Lung (tissue), 12 donors: ENCODE measurements around the gene CXCL16. TPM values are rescaled to one million over a fixed set of nuclear protein-coding genes. Genes with fewer than 3 reads are reported as not detected.

Experiments
- ATAC-seq: fragments of 200-7000 bp; cut with Tn5 transposase; one replicate; pipeline ENCODE4 v1.9.1; 2020; ENCODE audit warnings: moderate number of reproducible peaks; ENCODE audit not compliant: insufficient read depth, low FRiP score
- DNase-seq, 3 donors: peaks; one replicate each; pipeline ENCODE4 v3.0.0-alpha.2; 2013 to 2017
- H3K27ac ChIP-seq, 2 donors: one replicate each; pipeline ENCODE4 v1.5.1; 2013; ENCODE audit warnings: mild to moderate bottlenecking in 2 of 2, moderate library complexity in 2 of 2, control low read depth in 1 of 2, inconsistent platforms in 1 of 2, low read depth in 1 of 2, low read length in 1 of 2
- H3K27me3 ChIP-seq, 3 donors: one replicate each; pipeline ENCODE4 v1.5.1; 2013; ENCODE audit warnings: low read length in 2 of 3; ENCODE audit not compliant: control insufficient read depth in 3 of 3, insufficient read depth in 3 of 3
- H3K36me3 ChIP-seq, 4 donors: one replicate each; pipeline ENCODE4 v1.5.1; 2013; ENCODE audit warnings: low read length in 4 of 4, mild to moderate bottlenecking in 1 of 4, moderate library complexity in 1 of 4; ENCODE audit not compliant: control insufficient read depth in 4 of 4, insufficient read depth in 4 of 4
- H3K4me1 ChIP-seq, 5 donors: one replicate each; pipeline ENCODE4 v1.5.1; 2013; ENCODE audit warnings: low read length in 5 of 5, mild to moderate bottlenecking in 2 of 5, moderate library complexity in 1 of 5; ENCODE audit not compliant: control insufficient read depth in 5 of 5, insufficient read depth in 5 of 5
- H3K4me3 ChIP-seq: one replicate; pipeline ENCODE4 v1.5.1; 2013; ENCODE audit warnings: mild to moderate bottlenecking, control low read depth, moderate library complexity
- H3K9ac ChIP-seq, 2 donors: one replicate each; pipeline ENCODE4 v1.5.1; 2013; ENCODE audit warnings: low read length in 2 of 2, control low read depth in 1 of 2; ENCODE audit not compliant: insufficient read depth in 1 of 2
- H3K9me3 ChIP-seq, 4 donors: one replicate each; pipeline ENCODE4 v1.5.1; 2013; ENCODE audit warnings: low read length in 3 of 4, mild to moderate bottlenecking in 1 of 4, moderate library complexity in 1 of 4; ENCODE audit not compliant: control insufficient read depth in 4 of 4, insufficient read depth in 3 of 4
- WGBS, 2 donors: extraction: QIAGEN DNeasy Blood & Tissue Kit; methylation state at CpG; one replicate each; pipeline ENCODE4 v1.1.7; 2013; 5-methylcytosine and 5-hydroxymethylcytosine counted together
- polyA plus RNA-seq, 2 donors: library from polyadenylated mRNA; stranded (reverse); fragments of 200-250 nt; gene quantifications; one replicate each; pipeline ENCODE4 v1.2.1, GENCODE V29; 2013
- total RNA-seq, 2 donors: library from RNA; depleted of rRNA in 1 of 2; stranded (reverse); fragments of >200 nt in 1 of 2; gene quantifications; one replicate each; pipeline ENCODE4 v1.2.1, GENCODE V29; 2014 to 2021
- TF ChIP-seq, protein P1 (sequence below): IDR thresholded peaks from 2 replicates; pipeline ENCODE4 v1.5.1; 2012; ENCODE audit warnings: mild to moderate bottlenecking; ENCODE audit errors: control extremely low read depth, extremely low read depth
- donor health status: control.
- donor health status: control.
- donor health status: Bipolar disorder and iron deficiency.
- donor health status: healthy.
- donor health status: DM: yes; HTN: yes; CAD: no.

The CXCL16 gene
- total and polyA plus RNA-seq, 4 donors = 32.7 to 252 (median 111) TPM

DNA sequence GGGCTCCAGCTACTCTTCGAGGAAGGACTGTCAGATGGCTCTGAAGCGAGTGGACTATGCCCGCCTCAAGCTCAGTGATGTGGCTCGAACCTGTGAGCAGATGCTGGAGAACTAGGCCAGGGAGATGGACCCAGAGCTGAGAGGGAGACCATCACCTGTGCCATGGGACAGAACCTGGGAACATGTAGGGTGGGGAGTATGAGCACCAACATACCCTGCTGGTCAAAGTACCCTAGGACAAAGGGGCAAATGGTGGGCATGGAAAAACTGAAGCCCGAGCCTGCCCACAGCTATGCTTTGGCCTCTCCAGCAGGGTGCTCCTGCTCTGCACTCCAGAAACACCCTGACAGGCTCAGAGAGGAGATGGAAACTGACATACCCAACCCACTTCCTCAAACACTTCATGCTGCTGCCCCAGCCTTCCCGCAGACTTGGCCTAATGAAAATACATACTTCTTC lies 6.6 kb downstream of the CXCL16 start:
- H3K9me3 ChIP-seq = no peaks in the 10 kb centered on the region
- 66 to 75% methylated on average over 6 of the region's 6 CpGs for WGBS, 2 donors
- H3K4me1 ChIP-seq = peaks cover 0 to 9% (median 4%) of the 10 kb centered on the region in 5 donors
- TF ChIP-seq, protein P1, sequence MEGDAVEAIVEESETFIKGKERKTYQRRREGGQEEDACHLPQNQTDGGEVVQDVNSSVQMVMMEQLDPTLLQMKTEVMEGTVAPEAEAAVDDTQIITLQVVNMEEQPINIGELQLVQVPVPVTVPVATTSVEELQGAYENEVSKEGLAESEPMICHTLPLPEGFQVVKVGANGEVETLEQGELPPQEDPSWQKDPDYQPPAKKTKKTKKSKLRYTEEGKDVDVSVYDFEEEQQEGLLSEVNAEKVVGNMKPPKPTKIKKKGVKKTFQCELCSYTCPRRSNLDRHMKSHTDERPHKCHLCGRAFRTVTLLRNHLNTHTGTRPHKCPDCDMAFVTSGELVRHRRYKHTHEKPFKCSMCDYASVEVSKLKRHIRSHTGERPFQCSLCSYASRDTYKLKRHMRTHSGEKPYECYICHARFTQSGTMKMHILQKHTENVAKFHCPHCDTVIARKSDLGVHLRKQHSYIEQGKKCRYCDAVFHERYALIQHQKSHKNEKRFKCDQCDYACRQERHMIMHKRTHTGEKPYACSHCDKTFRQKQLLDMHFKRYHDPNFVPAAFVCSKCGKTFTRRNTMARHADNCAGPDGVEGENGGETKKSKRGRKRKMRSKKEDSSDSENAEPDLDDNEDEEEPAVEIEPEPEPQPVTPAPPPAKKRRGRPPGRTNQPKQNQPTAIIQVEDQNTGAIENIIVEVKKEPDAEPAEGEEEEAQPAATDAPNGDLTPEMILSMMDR = no peak
- peaks cover 0 to 16% (median 0%) of the 10 kb centered on the region in 4 donors for H3K36me3 ChIP-seq
- H3K27ac ChIP-seq = peak overlapping the region in 1 of 2 donors; percentile 55
- H3K27me3 ChIP-seq = peaks cover 0 to 5% (median 2%) of the 10 kb centered on the region in 3 donors
- no peak overlapping the region for H3K4me3 ChIP-seq
- H3K9ac ChIP-seq = no peak overlapping the region
- no peak for ATAC-seq
- no peak for DNase-seq

DNA sequence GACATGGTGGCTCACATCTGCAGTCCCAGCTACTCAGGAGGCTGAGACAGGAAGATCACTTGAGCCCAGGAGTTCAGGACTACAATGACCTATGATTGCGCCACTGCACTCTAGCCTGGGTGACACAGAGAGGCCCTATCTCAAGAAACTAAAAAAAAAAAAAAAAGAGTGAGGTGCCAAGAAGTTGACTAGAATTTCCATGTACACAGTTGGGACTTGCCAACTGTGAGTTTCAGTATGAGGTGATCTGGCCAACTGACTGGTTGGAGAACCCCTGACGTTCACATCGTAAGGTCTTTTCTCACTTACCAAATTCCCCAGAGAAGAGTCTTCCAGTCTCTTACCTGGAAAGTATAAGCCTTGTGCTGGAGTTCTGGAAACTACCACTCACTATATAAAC lies 11.6 kb downstream of the CXCL16 start:
- ATAC-seq (no peak), DNase-seq (no peak)
- Histone ChIP-seq H3K36me3 (peaks cover 0 to 5% (median 0%) of the 10 kb centered on the region in 4 donors), H3K9ac (no peak overlapping the region), H3K27me3 (no peaks in the 10 kb centered on the region), H3K9me3 (no peaks in the 10 kb centered on the region), H3K4me1 (peaks cover 0 to 8% (median 4%) of the 10 kb centered on the region in 5 donors), H3K4me3 (no peak overlapping the region), H3K27ac (peak overlapping the region in 1 of 2 donors; percentile 39)
- WGBS, 2 donors = 42 to 56% methylated on average over 3 of the region's 3 CpGs
- TF ChIP-seq, protein P1 = no peak

DNA sequence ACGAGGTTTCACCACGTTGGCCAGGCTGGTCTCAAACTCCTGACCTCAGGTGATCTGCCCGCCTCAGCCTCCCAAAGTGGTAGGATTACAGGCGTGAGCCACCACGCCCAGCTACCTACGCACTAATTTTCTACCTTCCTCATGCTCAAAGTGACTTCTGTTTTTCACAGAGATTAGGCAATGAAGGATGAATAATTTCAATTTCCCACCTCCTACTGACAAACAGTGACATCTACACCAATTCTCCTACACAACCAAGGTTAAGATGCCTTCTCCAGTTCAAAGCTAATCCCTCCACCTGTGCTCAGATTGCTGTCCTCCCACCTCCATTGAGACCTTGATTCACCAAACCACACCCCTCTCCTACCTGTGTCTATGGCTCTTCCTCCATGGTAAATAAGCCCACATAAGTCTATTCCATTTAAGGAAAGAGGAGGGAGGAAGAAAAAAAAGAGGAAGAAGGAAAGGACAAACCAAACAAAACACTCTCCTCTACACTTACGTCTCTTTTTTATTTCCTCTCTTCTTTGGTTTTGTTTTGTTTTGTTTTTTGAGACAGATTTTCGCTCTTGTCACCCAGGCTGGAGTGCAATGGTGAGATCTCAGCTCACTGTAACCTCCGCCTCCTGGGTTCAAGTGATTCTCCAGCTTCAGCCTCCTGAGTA lies 13.9 kb downstream of the CXCL16 start:
- 58 to 74% methylated on average over 9 of the region's 9 CpGs for WGBS, 2 donors
- Histone ChIP-seq H3K9ac (no peak overlapping the region), H3K36me3 (peaks cover 0 to 3% (median 0%) of the 10 kb centered on the region in 4 donors), H3K27ac (peak overlapping the region in 1 of 2 donors; percentile 74), H3K4me1 (peaks cover 0 to 6% (median 4%) of the 10 kb centered on the region in 5 donors), H3K4me3 (no peak overlapping the region), H3K9me3 (no peaks in the 10 kb centered on the region), H3K27me3 (no peaks in the 10 kb centered on the region)
- no peak for DNase-seq
- no peak for ATAC-seq
- TF ChIP-seq, protein P1 = no peak
